H9 (cell line): ENCODE results near the gene FILIP1. TPM values are rescaled to one million over a fixed set of nuclear protein-coding genes. Genes with fewer than 3 reads are reported as not detected.

ENCODE experiments used
- DNase-seq: peaks from one replicate; pipeline ENCODE4 v3.0.0-alpha.2; 2017
- H2AFZ ChIP-seq: one replicate; pipeline ENCODE4 v1.6.1; 2013; ENCODE audit warnings: mild to moderate bottlenecking, low read length, control low read depth, moderate library complexity
- H2AK5ac ChIP-seq: 2 replicates; pipeline ENCODE4 v1.6.1; 2013; ENCODE audit warnings: low read length, control low read depth, mixed read lengths; ENCODE audit not compliant: insufficient read length
- H2BK120ac ChIP-seq: one replicate; pipeline ENCODE4 v1.6.1; 2013; ENCODE audit warnings: low read depth, mild to moderate bottlenecking, low read length, control low read depth, inconsistent platforms; ENCODE audit not compliant: poor library complexity, severe bottlenecking
- H2BK12ac ChIP-seq: 2 replicates; pipeline ENCODE4 v1.6.1; 2013; ENCODE audit warnings: low read length, control low read depth, mixed read lengths, low read depth; ENCODE audit not compliant: insufficient read length
- H2BK15ac ChIP-seq: 2 replicates; pipeline ENCODE4 v1.6.1; 2013; ENCODE audit warnings: low read depth, low read length, control low read depth
- H2BK20ac ChIP-seq: one replicate; pipeline ENCODE4 v1.6.1; 2013; ENCODE audit warnings: low read depth, mild to moderate bottlenecking, low read length, control low read depth, inconsistent platforms; ENCODE audit not compliant: poor library complexity, severe bottlenecking
- H2BK5ac ChIP-seq: 2 replicates; pipeline ENCODE4 v1.6.1; 2013; ENCODE audit warnings: low read length, control low read depth, mixed read lengths; ENCODE audit not compliant: insufficient read length
- H3K14ac ChIP-seq: 2 replicates; pipeline ENCODE4 v1.6.1; 2013; ENCODE audit warnings: low read length, control low read depth; ENCODE audit not compliant: insufficient read depth
- H3K18ac ChIP-seq: 2 replicates; pipeline ENCODE4 v1.6.1; 2013; ENCODE audit warnings: low read depth, mild to moderate bottlenecking, mixed read lengths, low read length, control low read depth; ENCODE audit not compliant: insufficient read length
- H3K23ac ChIP-seq: 2 replicates; pipeline ENCODE4 v1.6.1; 2013; ENCODE audit warnings: low read length, control low read depth, mixed read lengths, low read depth; ENCODE audit not compliant: insufficient read length
- H3K23me2 ChIP-seq: 2 replicates; pipeline ENCODE4 v1.6.1; 2013; ENCODE audit warnings: low read depth, mild to moderate bottlenecking, mixed read lengths, low read length, control low read depth; ENCODE audit not compliant: insufficient read length, poor library complexity, severe bottlenecking
- H3K27ac ChIP-seq: 2 replicates; pipeline ENCODE4 v1.5.1; 2013; ENCODE audit warnings: low read length, control low read depth, mixed read lengths, low read depth; ENCODE audit not compliant: insufficient read length
- H3K27me3 ChIP-seq: 2 replicates; pipeline ENCODE4 v1.6.1; 2013; ENCODE audit warnings: low read length, control low read depth, inconsistent platforms; ENCODE audit not compliant: insufficient read depth
- H3K4ac ChIP-seq: 2 replicates; pipeline ENCODE4 v1.6.1; 2013; ENCODE audit warnings: low read depth, mild to moderate bottlenecking, control low read depth, inconsistent platforms, low read length, moderate library complexity
- H3K4me1 ChIP-seq: 2 replicates; pipeline ENCODE4 v1.6.1; 2013; ENCODE audit warnings: low read length, control low read depth, inconsistent platforms; ENCODE audit not compliant: insufficient read depth
- H3K4me2 ChIP-seq: 2 replicates; pipeline ENCODE4 v1.6.1; 2013; ENCODE audit warnings: low read length, control low read depth, mixed read lengths; ENCODE audit not compliant: insufficient read length, insufficient read depth
- H3K56ac ChIP-seq: 2 replicates; pipeline ENCODE4 v1.6.1; 2013; ENCODE audit warnings: low read depth, mild to moderate bottlenecking, mixed read lengths, low read length, control low read depth; ENCODE audit not compliant: insufficient read length
- H3K79me1 ChIP-seq: 2 replicates; pipeline ENCODE4 v1.6.1; 2013; ENCODE audit warnings: low read depth, mild to moderate bottlenecking, moderate library complexity, low read length, control low read depth, inconsistent platforms; ENCODE audit not compliant: insufficient read depth, poor library complexity, severe bottlenecking
- H3K79me2 ChIP-seq: 2 replicates; pipeline ENCODE4 v1.6.1; 2013; ENCODE audit warnings: low read length, control low read depth, inconsistent platforms; ENCODE audit not compliant: insufficient read depth
- H3K9ac ChIP-seq: 2 replicates; pipeline ENCODE4 v1.6.1; 2013; ENCODE audit warnings: low read length, control low read depth, mixed read lengths; ENCODE audit not compliant: insufficient read length; ENCODE audit errors: extremely low read depth
- H3K9me3 ChIP-seq: one replicate; pipeline ENCODE4 v1.6.1; 2013; ENCODE audit warnings: low read depth, low read length, inconsistent platforms; ENCODE audit not compliant: control insufficient read depth
- H3T11ph ChIP-seq: one replicate; pipeline ENCODE4 v1.6.1; 2013; ENCODE audit warnings: mild to moderate bottlenecking, low read length, control low read depth, inconsistent platforms
- H4K20me1 ChIP-seq: one replicate; pipeline ENCODE4 v1.6.1; 2013; ENCODE audit not compliant: control insufficient read depth, insufficient read length, insufficient read depth
- H4K5ac ChIP-seq: 2 replicates; pipeline ENCODE4 v1.6.1; 2013; ENCODE audit warnings: low read depth, mild to moderate bottlenecking, mixed read lengths, low read length, control low read depth; ENCODE audit not compliant: insufficient read length
- H4K8ac ChIP-seq: replicated peaks from 2 replicates; pipeline ENCODE4 v1.6.1; 2013; ENCODE audit warnings: low read length, control low read depth, mixed read lengths, low read depth; ENCODE audit not compliant: insufficient read length
- H4K91ac ChIP-seq: 2 replicates; pipeline ENCODE4 v1.6.1; 2013; ENCODE audit warnings: low read depth, mild to moderate bottlenecking, moderate library complexity, mixed read lengths, low read length, control low read depth; ENCODE audit not compliant: insufficient read length
- H3K27ac Mint-ChIP-seq, 3 experiments: 2 replicates in 2 of 3; 3 replicates in 1 of 3; pipeline ENCODE4 v1.8.0; 2020 to 2021; ENCODE audit warnings: mixed read lengths in 3 of 3, mild to moderate bottlenecking in 1 of 3, moderate library complexity in 1 of 3
- H3K27me3 Mint-ChIP-seq: 2 replicates; pipeline ENCODE4 v1.8.0; 2021; ENCODE audit warnings: low read depth, mild to moderate bottlenecking, moderate library complexity, mixed read lengths
- H3K36me3 Mint-ChIP-seq, 3 experiments: 2 replicates in 2 of 3; 3 replicates in 1 of 3; pipeline ENCODE4 v1.8.0; 2020 to 2021; ENCODE audit warnings: low read depth in 3 of 3, mixed read lengths in 3 of 3; ENCODE audit not compliant: insufficient read depth in 1 of 3
- H3K4me1 Mint-ChIP-seq, 2 experiments: 2 replicates each; pipeline ENCODE4 v1.8.0; 2020; ENCODE audit warnings: mixed read lengths in 2 of 2
- H3K4me3 Mint-ChIP-seq, 2 experiments: 2 replicates in 1 of 2; 3 replicates in 1 of 2; pipeline ENCODE4 v1.8.0; 2020 to 2021; ENCODE audit warnings: mild to moderate bottlenecking in 2 of 2, mixed read lengths in 2 of 2, moderate library complexity in 1 of 2
- H3K9me3 Mint-ChIP-seq, 2 experiments: 2 replicates in 1 of 2; 3 replicates in 1 of 2; pipeline ENCODE4 v1.8.0; 2020; ENCODE audit warnings: mild to moderate bottlenecking in 2 of 2, mixed read lengths in 2 of 2, moderate library complexity in 1 of 2
- CTCF ChIP-seq: fragments of 200-600 bp; sonication (generic); conservative IDR thresholded peaks from 3 replicates; pipeline ENCODE4 v1.8.0; 2021; ENCODE audit warnings: antibody characterized with exemption, mild to moderate bottlenecking
- WGBS: extraction: QIAGEN DNeasy Blood & Tissue Kit; methylation state at CpG from one replicate; pipeline ENCODE4 v1.1.7; 2013; ENCODE audit warnings: missing lambda C conversion rate, low lambda C conversion rate, mixed read lengths; ENCODE audit not compliant: insufficient read length; ENCODE audit errors: extremely low coverage; 5-methylcytosine and 5-hydroxymethylcytosine counted together
- total RNA-seq: library from RNA; stranded (reverse); gene quantifications from 2 replicates; pipeline ENCODE4 v1.2.1, GENCODE V29; 2021

FILIP1 gene
- total RNA-seq, 1 experiment from 2014 or later, result 10.5 TPM

GRCh38 chr6:75525682-75526081 is 32.1 kb upstream of the FILIP1 start:
- no peak overlapping the region for H2BK12ac ChIP-seq
- no peak overlapping the region for H3K4ac ChIP-seq
- peaks cover 0 to 9% of the 10 kb centered on the region in 2 experiments; a peak in 1 of 4 replicates for H3K4me1 Mint-ChIP-seq
- H4K8ac ChIP-seq, result no peak overlapping the region
- H3K27me3 Mint-ChIP-seq, result no peaks in the 10 kb centered on the region
- no peak overlapping the region; a peak in 1 of 7 replicates for H3K27ac Mint-ChIP-seq
- no peak overlapping the region for H3T11ph ChIP-seq
- H2BK20ac ChIP-seq, result no peak overlapping the region
- H2BK5ac ChIP-seq, result no peak overlapping the region
- TF ChIP-seq CTCF, result no peak
- H3K27ac ChIP-seq, result no peak overlapping the region
- H3K9me3 Mint-ChIP-seq, result peaks cover 0 to 3% of the 10 kb centered on the region in 2 experiments; a peak in 1 of 5 replicates
- H3K79me2 ChIP-seq, result no peaks in the 10 kb centered on the region
- H3K9me3 ChIP-seq, result no peaks in the 10 kb centered on the region
- no peak overlapping the region for H3K14ac ChIP-seq
- no peak overlapping the region for H2BK120ac ChIP-seq
- no peaks in the 10 kb centered on the region for H3K79me1 ChIP-seq
- H3K4me3 Mint-ChIP-seq, result no peak overlapping the region
- no CpG with 5 or more reads among the region's 3 CpGs for WGBS
- no peak overlapping the region for H3K4me2 ChIP-seq
- no peak overlapping the region for H3K23ac ChIP-seq
- no peaks in the 10 kb centered on the region for H3K36me3 Mint-ChIP-seq
- no peak overlapping the region for H2AFZ ChIP-seq
- no peak overlapping the region for H2BK15ac ChIP-seq
- no peaks in the 10 kb centered on the region for H3K27me3 ChIP-seq
- H3K9ac ChIP-seq, result no peak overlapping the region
- DNase-seq, result no peak
- no peak overlapping the region for H4K5ac ChIP-seq
- no peaks in the 10 kb centered on the region for H4K20me1 ChIP-seq
- no peaks in the 10 kb centered on the region for H3K23me2 ChIP-seq
- H2AK5ac ChIP-seq, result no peak overlapping the region
- no peak overlapping the region for H3K18ac ChIP-seq
- no peak overlapping the region for H3K56ac ChIP-seq
- H4K91ac ChIP-seq, result no peak overlapping the region
- H3K4me1 ChIP-seq, result no peaks in the 10 kb centered on the region
